HG03521 (cell line): Measurements from ENCODE around the gene SIRT2.

Source experiments
- ATAC-seq: cut with Tn5 transposase; IDR thresholded peaks from one replicate; pipeline ENCODE4 v1.9.1; 2021; ENCODE audit warnings: mild to moderate bottlenecking, moderate library complexity; ENCODE audit not compliant: unreplicated experiment

SIRT2 gene

GRCh38 chr19:38920602-38921419 is 21.4 kb upstream of the SIRT2 start:
- no peak for ATAC-seq

DNA sequence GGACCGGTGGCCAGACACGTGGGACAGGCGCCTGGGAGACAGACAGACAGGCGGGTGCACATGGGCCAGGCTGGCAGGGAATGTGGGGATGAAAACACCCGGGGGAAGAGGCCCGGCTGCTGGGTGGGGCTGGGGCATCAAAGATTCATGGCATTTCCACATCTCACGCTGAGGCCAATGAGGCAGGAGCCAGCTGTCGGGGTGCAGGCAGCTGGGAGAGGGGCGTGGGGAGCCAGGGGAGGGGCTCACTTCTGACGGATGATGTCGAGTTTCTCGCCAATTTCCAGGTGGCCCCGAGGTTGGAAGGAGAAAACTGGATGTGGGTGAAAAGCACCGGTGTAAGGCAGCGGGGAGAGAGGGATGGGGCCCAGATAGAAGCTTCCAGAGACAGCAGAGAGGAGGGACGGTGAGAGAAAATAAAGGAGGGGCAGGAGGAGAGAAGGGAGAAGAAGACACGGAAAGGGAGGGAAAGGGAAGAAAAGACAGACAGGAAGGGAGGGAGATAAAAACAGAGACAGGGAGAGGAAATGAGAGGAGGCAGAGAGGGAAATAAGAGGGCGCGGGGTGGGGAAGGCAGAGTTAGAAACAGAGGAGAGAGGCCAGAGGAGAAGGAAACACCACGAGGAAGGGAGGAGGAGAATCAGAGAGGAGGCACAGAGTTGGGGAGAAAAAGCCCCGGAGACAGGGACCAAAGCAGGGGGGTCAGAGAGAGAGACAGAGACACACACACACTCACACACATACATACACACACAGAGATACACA is 20.6 kb upstream of the SIRT2 start:
- ATAC-seq, result no peak

DNA sequence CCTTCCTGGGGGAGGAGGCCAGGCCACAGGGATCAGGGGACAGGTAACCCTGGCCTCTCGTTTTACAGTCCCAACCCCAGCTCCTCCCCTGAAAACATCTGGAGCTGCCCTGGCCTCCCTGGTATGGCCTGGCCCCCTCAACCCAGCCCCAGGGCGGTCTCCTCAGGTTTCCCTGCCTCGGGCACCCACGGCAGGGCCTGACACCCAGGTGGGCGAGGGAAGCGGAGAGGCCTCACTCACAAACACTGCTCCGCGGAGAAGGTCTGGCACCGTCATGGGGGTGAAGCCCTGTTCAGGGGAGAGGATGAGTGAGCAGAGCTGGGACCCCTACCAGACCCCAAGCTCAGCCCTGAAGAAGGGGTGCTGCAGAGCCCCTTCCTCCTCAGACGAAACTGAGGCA is 19.1 kb upstream of the SIRT2 start:
- no peak for ATAC-seq

DNA sequence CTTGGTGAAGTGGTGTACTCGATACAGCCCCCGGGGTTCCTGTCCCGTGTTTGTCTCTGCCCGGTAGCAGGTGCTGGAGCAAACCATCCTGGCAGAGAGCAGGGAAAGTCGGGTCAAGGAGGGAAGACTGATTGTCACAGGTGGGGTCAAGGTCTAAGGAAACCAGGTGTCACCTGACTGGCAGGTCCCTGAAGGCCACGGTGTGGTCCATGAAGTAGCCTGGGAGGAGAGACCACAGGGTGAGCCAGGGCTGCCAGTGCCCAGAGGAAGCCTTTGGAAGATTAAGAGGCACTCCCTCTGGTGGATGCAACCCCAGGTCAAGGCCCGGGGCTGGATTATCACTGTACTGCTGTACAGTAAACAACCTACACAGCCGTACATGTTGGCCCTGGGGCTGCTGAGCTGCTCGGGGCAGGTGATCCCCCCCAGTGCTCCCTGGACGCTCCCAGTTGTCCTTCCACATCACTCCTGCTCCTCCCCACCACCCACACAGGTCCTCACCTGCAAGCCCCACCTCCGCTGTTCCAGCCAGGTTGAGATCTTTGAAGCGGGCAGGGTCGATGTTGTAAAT is 18.6 kb upstream of the SIRT2 start:
- no peak for ATAC-seq

DNA sequence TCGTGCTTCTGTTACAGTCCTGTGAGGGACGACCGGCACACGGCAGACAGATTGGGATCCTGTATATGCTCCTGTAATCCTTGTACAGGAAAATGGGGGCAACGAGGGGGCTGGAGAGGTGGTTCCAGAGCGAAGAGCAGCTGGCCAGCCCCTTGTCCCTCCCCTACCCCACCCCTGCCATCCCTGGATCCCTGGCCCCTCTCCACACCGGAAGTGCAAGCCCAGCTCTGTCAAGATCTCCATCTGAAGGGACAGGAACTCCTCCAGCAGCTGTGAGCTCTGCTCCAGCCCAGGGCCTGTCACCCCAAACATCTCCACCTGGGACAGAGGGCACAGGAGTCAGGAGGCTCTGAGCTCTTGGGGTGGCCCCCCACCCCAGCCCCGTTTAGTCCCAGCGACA is 18.1 kb upstream of the SIRT2 start:
- no peak for ATAC-seq

DNA sequence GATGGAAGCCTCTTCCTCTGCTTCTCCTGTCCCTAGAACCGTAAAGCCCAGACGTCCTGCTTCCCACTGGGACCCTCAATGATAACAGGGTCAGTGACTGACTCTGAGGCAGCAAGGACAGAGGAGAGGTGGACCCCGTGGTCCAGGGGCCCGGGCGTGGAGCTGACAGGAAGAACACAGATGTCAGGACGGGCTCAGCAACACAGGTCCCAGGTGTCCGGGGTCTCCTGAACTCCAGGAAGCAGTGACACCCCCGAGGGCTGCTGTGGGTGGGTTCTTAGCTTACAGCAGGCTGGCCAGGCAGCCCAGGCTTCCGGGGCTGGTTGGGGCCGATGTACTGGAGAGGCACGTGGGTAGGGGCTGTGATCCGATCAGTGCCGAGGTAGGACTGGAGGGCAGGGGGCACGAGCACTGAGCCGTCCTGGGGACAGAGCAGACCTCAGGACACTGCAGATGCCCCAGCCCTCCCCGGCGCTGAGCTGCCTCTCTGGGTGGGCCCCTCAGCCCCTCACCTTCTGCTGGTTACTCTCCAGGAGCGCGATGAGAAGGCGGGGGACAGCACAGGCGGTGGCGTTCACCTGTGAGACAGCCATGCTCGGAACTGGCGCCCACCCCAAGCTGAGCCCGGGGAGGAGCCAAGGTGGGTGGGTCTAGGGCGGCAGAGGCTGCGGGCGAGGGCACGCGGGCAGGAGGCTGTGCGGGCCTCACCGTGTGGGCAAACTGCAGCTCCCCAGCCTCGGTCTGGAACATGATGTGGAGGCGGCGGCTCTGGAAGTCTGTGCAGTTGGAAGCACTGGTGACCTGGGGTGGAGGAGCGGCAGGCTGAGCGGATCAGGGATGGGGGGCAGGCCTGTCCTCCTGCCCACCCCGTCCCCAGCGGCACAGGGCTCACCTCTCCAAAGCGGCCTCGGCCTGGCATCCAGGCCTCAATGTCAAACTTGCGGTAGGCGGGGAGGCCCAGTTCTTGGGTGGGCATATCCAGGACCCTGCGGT is 16.2 kb upstream of the SIRT2 start:
- ATAC-seq, result no peak

- ATAC-seq, result no peak
These were observed 14.5 kb upstream of the SIRT2 start for GRCh38 chr19:38913958-38914357.

DNA sequence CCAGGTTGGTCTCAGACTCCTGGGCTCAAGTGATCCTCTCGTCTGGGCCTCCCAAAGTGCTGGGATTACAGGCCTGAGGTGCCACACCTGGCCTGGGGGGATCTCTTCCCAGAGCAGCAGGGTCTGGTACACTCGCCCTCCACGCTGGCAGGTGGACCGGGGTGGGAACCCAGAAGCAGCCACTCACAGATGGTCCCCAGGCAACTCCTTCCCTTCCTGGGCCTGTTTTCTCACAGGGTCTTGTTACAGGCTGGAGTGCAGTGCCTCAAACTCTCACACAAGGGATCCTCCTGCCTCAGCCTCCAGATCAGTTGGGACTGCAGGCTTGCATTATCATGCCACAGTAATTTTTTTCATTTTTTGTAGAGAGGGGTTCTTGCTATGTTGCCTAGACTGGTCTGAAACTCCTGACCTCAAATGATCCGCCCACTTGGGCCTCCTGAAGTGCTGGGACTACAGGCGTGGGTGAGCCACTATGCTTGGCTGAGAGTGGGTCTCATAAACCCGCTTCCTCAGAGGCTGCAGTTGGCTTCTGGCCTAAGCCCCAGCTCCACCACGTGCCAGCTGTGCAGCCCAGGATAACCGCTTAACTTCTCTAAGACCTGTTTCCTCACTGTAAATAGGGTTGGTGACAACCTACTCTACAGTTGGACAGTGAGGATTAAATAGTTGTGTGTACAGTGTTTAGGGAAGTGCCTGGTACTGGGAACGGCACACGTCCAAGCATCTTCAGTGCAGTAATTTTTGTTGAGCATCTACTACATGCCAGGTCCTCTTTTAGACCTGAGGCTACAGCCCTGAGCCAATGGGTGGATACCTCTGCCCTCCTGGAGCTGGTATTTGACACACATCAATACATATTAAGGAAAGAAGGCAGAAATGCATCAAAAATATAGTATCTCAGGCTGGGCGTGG is 13.4 kb upstream of the SIRT2 start:
- ATAC-seq, result no peak

DNA sequence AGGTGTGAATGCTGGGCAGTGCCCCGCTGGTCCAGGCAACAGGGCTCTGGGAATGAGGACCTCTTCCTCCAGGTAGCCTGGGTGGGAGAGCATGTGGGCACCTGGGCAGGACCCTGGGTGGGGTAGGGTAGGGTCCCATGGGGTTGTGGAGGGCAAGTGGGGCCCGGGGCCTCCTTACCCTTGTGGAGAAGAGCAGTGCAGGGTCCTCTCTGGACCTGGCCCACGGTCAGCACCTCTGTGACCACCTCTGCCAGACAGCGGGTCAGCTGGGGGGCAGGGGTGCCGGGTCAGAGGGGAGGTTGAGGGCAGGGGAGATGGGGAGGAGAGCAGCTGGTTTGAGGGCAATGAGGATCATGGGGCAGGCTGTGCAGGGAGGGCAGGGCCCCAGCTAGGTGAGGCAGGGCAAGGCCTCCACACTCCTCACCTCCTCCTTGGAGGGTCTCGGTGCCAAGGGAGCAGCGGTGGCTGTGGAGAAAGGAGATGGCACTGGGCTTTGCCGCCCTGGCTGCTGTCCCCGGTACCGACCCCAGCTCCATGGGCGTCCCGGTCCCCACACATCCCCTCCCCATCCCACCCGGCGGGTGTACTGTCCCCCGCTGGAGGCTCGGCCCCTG is 12.1 kb upstream of the SIRT2 start:
- no peak for ATAC-seq

- no peak for ATAC-seq
These were observed 11.1 kb upstream of the SIRT2 start for GRCh38 chr19:38910488-38910887.

- ATAC-seq, result no peak
These were observed 9.5 kb upstream of the SIRT2 start for GRCh38 chr19:38908911-38909310.

DNA sequence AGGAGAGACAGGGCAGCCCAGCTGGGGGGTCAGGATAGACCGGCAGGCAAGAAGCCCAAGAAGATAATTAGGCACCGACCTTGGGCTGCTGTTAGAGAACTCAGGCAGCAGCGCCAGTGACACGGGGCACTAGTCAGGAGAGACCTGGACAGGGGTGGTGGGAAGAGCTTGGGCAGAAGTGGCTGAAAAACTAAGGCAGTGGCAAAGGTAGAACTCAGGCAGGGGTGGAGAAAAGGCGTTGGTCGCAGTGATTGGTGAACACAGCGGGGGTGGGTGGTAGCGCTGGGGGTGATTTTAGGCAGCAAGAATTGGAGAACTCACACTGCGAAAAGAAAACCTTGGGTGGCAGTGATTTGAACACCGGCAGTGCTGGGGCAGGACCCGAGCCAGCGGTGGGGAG is 8.3 kb upstream of the SIRT2 start:
- ATAC-seq, result no peak

DNA sequence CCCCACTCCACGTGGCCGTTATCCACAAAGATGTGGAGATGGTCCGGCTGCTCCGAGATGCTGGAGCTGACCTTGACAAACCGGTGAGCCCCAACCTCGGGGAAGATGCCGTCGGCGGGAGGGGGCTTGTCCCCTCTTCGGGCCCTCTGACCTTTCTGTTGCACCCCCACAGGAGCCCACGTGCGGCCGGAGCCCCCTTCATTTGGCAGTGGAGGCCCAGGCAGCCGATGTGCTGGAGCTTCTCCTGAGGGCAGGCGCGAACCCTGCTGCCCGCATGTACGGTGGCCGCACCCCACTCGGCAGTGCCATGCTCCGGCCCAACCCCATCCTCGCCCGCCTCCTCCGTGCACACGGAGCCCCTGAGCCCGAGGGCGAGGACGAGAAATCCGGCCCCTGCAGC is 7.8 kb upstream of the SIRT2 start:
- no peak for ATAC-seq

GRCh38 chr19:38905620-38906019 is 6.2 kb upstream of the SIRT2 start:
- ATAC-seq, result no peak

DNA sequence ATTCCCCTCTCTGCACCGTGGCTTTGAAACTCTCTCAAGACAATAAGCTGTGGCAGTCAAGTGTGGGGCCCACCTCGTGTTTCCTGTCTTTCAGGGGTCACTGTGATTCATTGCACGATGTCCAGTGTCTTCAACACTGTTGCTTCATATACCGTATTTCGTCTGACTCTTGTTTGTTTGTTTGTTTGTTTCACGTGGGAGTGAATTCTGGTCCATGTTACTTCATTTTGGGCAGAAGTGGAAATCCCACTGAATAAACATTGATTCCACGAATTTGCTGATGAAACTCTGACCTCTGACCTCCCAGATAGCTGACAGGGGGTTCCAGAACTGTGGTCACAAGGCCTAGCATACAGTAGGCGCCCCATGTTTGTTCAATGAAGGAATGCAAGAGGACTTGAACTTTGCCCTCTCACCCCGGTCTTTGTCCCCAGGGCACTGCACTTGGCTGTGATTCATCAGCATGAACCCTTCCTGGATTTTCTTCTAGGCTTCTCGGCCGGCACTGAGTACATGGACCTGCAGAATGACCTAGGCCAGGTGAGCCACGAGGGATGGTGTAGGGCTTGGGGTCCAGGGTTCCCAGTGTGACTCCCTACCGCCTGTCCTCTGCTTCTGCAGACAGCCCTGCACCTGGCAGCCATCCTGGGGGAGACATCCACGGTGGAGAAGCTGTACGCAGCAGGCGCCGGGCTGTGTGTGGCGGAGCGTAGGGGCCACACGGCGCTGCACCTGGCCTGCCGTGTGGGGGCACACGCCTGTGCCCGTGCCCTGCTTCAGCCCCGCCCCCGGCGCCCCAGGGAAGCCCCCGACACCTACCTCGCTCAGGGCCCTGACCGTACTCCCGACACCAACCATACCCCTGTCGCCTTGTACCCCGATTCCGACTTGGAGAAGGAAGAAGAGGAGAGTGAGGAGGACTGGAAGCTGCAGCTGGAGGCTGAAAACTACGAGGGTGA is 5.4 kb upstream of the SIRT2 start:
- no peak for ATAC-seq

DNA sequence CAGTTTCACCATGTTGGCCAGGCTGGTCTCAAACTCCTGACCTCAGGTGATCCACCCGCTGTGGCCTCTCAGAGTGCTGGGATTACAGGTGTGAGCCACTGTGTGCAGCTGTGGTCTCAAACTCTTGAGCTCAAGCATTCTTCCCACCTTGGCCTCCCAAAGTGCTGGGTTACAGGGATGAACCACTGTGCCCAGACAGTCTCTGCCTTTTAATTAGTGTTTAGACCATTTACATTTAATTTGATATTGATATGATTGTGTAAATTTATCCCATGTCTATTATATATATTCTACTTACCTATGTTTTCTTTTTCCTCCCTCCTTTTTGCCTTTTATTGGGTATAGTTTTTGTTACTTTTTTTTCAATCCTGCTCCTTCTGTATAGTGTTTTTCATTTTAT is 2.3 kb upstream of the SIRT2 start:
- ATAC-seq, result no peak

DNA sequence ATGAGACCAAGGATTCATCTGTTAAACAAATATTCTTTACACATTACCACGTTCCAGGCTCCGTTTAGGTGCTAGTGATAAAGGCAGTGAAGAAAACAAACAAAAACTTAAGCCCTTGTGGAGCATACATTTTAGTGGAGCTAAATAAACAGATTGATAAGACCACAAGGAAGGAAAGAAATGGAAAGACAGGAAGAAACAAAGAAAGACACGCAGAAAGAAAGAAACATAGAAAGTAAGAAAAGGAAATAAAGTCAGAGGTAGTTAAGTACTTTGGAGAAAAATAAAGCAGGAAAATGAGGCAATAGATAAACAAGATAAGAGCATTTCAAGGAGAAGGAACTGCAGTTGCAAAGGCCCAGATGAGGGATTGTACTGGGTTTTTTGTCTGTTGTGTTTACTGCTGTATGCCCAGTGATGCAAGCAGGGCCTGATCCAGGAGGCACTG is 1.3 kb upstream of the SIRT2 start:
- no peak for ATAC-seq

DNA sequence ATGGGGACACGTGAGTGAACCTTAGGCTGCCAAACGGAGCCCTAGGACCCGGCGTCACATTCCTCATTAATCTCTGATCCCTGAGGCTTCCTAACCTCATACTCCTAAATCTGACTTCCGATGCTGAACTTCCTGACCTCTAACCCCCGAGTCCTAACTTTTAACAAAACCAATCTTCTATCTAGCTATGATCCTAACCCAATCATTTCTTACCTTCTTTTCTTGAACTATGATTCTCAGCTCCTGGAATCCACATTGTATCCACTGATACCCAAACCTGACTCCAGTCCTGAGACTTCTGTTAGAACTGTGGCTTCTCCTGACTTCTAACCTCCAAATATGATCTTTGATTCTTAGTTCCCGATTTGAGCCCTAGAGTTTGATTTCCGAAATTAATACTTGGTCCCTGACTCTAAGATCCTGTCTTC is 798 bp upstream of the SIRT2 start:
- no peak for ATAC-seq
